K562 (cell line): ENCODE data around the gene COL4A6. TPM values are rescaled to one million over a fixed set of nuclear protein-coding genes. Genes with fewer than 3 reads are reported as not detected.

Experiments
- ARNT ChIP-seq, 2 experiments: fragments of 450-650 bp; IDR thresholded peaks; 2 replicates each; pipeline ENCODE4 v1.6.1; 2016; ENCODE audit warnings: mild to moderate bottlenecking in 1 of 2
- ATF7 ChIP-seq: fragments of 450-650 bp; IDR thresholded peaks from 2 replicates; pipeline ENCODE4 v1.7.1; 2014; ENCODE audit warnings: mild to moderate bottlenecking, moderate library complexity
- FOS ChIP-seq: IDR thresholded peaks from 3 replicates; pipeline ENCODE4 v1.6.1; 2011; ENCODE audit not compliant: insufficient read length; ENCODE audit errors: extremely low read depth
- MED1 ChIP-seq: sonication (generic); formaldehyde crosslinking; IDR thresholded peaks from 2 replicates; pipeline ENCODE4 v1.8.1; 2023; ENCODE audit warnings: missing genetic modification reagents, borderline replicate concordance
- PCBP1 ChIP-seq: fragments of 200-400 bp; formaldehyde crosslinking; IDR thresholded peaks from 2 replicates; pipeline ENCODE4 v1.6.1; 2018; ENCODE audit warnings: mild to moderate bottlenecking, low read depth, low read length; ENCODE audit not compliant: poor library complexity, severe bottlenecking
- PRPF4 ChIP-seq: fragments of 200-400 bp; formaldehyde crosslinking; IDR thresholded peaks from one replicate; pipeline ENCODE4 v1.6.1; 2017; ENCODE audit warnings: low read length, low read depth, mild to moderate bottlenecking; ENCODE audit not compliant: insufficient read depth, poor library complexity, severe bottlenecking
- RBFOX2 ChIP-seq: fragments of 200-400 bp; formaldehyde crosslinking; IDR thresholded peaks from 2 replicates; pipeline ENCODE4 v1.6.1; 2017; ENCODE audit warnings: low read depth, mild to moderate bottlenecking, low read length, moderate library complexity
- RBM34 ChIP-seq: fragments of 200-400 bp; formaldehyde crosslinking; IDR thresholded peaks from 2 replicates; pipeline ENCODE4 v1.6.1; 2018; ENCODE audit warnings: low read length, borderline replicate concordance; ENCODE audit not compliant: insufficient read depth
- TRIM24 ChIP-seq, 2 experiments: fragments of 450-650 bp; IDR thresholded peaks; 2 replicates each; pipeline ENCODE4 v1.6.1; 2016
- ZNF445 ChIP-seq: fragments of 250-450 bp; sonication (Bioruptor Pico); IDR thresholded peaks from 2 replicates; pipeline ENCODE4 v1.4.0; 2020; ENCODE audit warnings: low read depth, mild to moderate bottlenecking, moderate library complexity
- polyA plus RNA-seq, 8 experiments: library from polyadenylated mRNA; depleted of rRNA in 4 of 8; stranded (reverse) in 5 of 8; unstranded in 3 of 8; fragments of >200 nt; fragmentation: Nextera tagmentation in 2 of 8; fragmentation: Illumina TruSeq in 1 of 8; extraction: Ambion mirVana in 2 of 8; extraction: Trizol in 1 of 8; gene quantifications; 2 replicates each; pipeline versions ENCODE4 v1.2.1 to v1.2.3, GENCODE V29; 2011 to 2014; ENCODE audit warnings: inconsistent platforms in 1 of 8, missing spikeins in 1 of 8
- total RNA-seq, 7 experiments: library from RNA; depleted of rRNA in 6 of 7; stranded (reverse); fragments of >200 nt in 6 of 7; fragmentation: Illumina TruSeq in 2 of 7; extraction: Trizol in 2 of 7; gene quantifications; 2 replicates each; pipeline versions ENCODE4 v1.2.1 to v1.2.3, GENCODE V29; 2011 to 2021; ENCODE audit warnings: low replicate concordance in 1 of 7
- TF ChIP-seq, protein P1 (sequence below): fragments of 200-600 bp; sonication (generic); IDR thresholded peaks from one replicate; pipeline ENCODE4 v1.6.1; 2012; ENCODE audit warnings: mild to moderate bottlenecking, low read depth, low read length, inconsistent platforms
- TF ChIP-seq, protein P2 (sequence below): fragments of 450-650 bp; formaldehyde crosslinking; IDR thresholded peaks from 2 replicates; pipeline ENCODE4 v1.4.0; 2020; ENCODE audit warnings: mild to moderate bottlenecking
- TF ChIP-seq, protein P3 (sequence below): fragments of 450-650 bp; formaldehyde crosslinking; conservative IDR thresholded peaks from 2 replicates; pipeline ENCODE4 v1.4.0; 2022; ENCODE audit warnings: mild to moderate bottlenecking, missing genetic modification characterization

The COL4A6 gene
- total and polyA plus RNA-seq, 9 of the 15 experiments (the other 6 are each of a cell fraction or from before 2014, with no cell fraction given) = 0.02 to 0.05 TPM; not detected in 7

DNA sequence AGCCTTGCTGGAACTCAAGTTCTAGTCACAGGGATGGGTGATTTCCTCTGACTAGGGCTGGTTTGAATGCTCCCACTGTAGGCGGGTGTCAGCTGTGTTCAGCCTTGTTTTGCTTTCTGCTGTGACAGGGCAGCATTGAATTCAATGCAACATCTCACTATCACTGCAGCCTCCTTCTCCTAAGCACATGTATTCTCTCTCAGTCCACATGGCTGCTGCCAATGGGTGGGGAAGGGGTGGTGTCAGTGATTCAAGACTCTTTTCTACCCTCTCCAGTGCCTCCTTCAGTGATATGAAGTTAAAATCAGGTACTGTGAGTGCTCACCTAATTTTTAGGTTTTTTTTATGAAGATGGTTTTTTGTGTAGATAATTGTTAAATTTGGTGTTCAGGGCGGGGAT is 47.7 kb upstream of the COL4A6 start (continued):
- TF ChIP-seq, protein P1, sequence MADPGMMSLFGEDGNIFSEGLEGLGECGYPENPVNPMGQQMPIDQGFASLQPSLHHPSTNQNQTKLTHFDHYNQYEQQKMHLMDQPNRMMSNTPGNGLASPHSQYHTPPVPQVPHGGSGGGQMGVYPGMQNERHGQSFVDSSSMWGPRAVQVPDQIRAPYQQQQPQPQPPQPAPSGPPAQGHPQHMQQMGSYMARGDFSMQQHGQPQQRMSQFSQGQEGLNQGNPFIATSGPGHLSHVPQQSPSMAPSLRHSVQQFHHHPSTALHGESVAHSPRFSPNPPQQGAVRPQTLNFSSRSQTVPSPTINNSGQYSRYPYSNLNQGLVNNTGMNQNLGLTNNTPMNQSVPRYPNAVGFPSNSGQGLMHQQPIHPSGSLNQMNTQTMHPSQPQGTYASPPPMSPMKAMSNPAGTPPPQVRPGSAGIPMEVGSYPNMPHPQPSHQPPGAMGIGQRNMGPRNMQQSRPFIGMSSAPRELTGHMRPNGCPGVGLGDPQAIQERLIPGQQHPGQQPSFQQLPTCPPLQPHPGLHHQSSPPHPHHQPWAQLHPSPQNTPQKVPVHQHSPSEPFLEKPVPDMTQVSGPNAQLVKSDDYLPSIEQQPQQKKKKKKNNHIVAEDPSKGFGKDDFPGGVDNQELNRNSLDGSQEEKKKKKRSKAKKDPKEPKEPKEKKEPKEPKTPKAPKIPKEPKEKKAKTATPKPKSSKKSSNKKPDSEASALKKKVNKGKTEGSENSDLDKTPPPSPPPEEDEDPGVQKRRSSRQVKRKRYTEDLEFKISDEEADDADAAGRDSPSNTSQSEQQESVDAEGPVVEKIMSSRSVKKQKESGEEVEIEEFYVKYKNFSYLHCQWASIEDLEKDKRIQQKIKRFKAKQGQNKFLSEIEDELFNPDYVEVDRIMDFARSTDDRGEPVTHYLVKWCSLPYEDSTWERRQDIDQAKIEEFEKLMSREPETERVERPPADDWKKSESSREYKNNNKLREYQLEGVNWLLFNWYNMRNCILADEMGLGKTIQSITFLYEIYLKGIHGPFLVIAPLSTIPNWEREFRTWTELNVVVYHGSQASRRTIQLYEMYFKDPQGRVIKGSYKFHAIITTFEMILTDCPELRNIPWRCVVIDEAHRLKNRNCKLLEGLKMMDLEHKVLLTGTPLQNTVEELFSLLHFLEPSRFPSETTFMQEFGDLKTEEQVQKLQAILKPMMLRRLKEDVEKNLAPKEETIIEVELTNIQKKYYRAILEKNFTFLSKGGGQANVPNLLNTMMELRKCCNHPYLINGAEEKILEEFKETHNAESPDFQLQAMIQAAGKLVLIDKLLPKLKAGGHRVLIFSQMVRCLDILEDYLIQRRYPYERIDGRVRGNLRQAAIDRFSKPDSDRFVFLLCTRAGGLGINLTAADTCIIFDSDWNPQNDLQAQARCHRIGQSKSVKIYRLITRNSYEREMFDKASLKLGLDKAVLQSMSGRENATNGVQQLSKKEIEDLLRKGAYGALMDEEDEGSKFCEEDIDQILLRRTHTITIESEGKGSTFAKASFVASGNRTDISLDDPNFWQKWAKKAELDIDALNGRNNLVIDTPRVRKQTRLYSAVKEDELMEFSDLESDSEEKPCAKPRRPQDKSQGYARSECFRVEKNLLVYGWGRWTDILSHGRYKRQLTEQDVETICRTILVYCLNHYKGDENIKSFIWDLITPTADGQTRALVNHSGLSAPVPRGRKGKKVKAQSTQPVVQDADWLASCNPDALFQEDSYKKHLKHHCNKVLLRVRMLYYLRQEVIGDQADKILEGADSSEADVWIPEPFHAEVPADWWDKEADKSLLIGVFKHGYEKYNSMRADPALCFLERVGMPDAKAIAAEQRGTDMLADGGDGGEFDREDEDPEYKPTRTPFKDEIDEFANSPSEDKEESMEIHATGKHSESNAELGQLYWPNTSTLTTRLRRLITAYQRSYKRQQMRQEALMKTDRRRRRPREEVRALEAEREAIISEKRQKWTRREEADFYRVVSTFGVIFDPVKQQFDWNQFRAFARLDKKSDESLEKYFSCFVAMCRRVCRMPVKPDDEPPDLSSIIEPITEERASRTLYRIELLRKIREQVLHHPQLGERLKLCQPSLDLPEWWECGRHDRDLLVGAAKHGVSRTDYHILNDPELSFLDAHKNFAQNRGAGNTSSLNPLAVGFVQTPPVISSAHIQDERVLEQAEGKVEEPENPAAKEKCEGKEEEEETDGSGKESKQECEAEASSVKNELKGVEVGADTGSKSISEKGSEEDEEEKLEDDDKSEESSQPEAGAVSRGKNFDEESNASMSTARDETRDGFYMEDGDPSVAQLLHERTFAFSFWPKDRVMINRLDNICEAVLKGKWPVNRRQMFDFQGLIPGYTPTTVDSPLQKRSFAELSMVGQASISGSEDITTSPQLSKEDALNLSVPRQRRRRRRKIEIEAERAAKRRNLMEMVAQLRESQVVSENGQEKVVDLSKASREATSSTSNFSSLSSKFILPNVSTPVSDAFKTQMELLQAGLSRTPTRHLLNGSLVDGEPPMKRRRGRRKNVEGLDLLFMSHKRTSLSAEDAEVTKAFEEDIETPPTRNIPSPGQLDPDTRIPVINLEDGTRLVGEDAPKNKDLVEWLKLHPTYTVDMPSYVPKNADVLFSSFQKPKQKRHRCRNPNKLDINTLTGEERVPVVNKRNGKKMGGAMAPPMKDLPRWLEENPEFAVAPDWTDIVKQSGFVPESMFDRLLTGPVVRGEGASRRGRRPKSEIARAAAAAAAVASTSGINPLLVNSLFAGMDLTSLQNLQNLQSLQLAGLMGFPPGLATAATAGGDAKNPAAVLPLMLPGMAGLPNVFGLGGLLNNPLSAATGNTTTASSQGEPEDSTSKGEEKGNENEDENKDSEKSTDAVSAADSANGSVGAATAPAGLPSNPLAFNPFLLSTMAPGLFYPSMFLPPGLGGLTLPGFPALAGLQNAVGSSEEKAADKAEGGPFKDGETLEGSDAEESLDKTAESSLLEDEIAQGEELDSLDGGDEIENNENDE = no peak
- TF ChIP-seq ATF7 (no peak), ZNF445 (CRISPR knock-in tag) (no peak), PRPF4 (no peak), ARNT (IDR thresholded peaks at IDR 0.05) (no peak), RBM34 (no peak), TRIM24 (IDR thresholded peaks at IDR 0.05) (no peak), FOS (no peak), RBFOX2 (no peak), MED1 (no peak), PCBP1 (no peak)
- TF ChIP-seq, protein P2, sequence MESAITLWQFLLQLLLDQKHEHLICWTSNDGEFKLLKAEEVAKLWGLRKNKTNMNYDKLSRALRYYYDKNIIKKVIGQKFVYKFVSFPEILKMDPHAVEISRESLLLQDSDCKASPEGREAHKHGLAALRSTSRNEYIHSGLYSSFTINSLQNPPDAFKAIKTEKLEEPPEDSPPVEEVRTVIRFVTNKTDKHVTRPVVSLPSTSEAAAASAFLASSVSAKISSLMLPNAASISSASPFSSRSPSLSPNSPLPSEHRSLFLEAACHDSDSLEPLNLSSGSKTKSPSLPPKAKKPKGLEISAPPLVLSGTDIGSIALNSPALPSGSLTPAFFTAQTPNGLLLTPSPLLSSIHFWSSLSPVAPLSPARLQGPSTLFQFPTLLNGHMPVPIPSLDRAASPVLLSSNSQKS (CRISPR knock-in tag) = no peak
- TF ChIP-seq, protein P3, sequence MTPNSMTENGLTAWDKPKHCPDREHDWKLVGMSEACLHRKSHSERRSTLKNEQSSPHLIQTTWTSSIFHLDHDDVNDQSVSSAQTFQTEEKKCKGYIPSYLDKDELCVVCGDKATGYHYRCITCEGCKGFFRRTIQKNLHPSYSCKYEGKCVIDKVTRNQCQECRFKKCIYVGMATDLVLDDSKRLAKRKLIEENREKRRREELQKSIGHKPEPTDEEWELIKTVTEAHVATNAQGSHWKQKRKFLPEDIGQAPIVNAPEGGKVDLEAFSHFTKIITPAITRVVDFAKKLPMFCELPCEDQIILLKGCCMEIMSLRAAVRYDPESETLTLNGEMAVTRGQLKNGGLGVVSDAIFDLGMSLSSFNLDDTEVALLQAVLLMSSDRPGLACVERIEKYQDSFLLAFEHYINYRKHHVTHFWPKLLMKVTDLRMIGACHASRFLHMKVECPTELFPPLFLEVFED (CRISPR knock-in tag) = no peak
